Endodermal cell (in vitro differentiated cells): ENCODE results near the gene GALNT18. TPM values are rescaled to one million over a fixed set of nuclear protein-coding genes. Genes with fewer than 3 reads are reported as not detected.

Experiments used
- DNase-seq: peaks from one replicate; pipeline ENCODE4 v3.0.0-alpha.2; 2017
- H3K27ac ChIP-seq: 2 replicates; pipeline ENCODE4 v1.5.1; 2013; ENCODE audit warnings: mild to moderate bottlenecking, low read depth, low read length, moderate library complexity
- H3K27me3 ChIP-seq: 2 replicates; pipeline ENCODE4 v1.6.1; 2013; ENCODE audit warnings: mild to moderate bottlenecking, low read length, moderate library complexity; ENCODE audit not compliant: insufficient read depth, control insufficient read depth, poor library complexity, severe bottlenecking
- H3K36me3 ChIP-seq: 2 replicates; pipeline ENCODE4 v1.7.0; 2013; ENCODE audit warnings: mild to moderate bottlenecking, low read length, moderate library complexity; ENCODE audit not compliant: control insufficient read depth, insufficient read depth
- H3K4me1 ChIP-seq: one replicate; pipeline ENCODE4 v1.7.0; 2013; ENCODE audit warnings: low read length; ENCODE audit not compliant: control insufficient read depth, insufficient read depth
- H3K4me3 ChIP-seq: 2 replicates; pipeline ENCODE4 v1.5.1; 2013; ENCODE audit warnings: mild to moderate bottlenecking, low read length, moderate library complexity
- H3K9ac ChIP-seq: 2 replicates; pipeline ENCODE4 v1.6.1; 2013; ENCODE audit warnings: mild to moderate bottlenecking, low read length, moderate library complexity; ENCODE audit not compliant: poor library complexity, severe bottlenecking; ENCODE audit errors: extremely low read depth
- H3K9me3 ChIP-seq: 2 replicates; pipeline ENCODE4 v1.6.1; 2013; ENCODE audit warnings: mild to moderate bottlenecking, low read length, moderate library complexity; ENCODE audit not compliant: control insufficient read depth
- H3K27ac Mint-ChIP-seq: 2 replicates; pipeline ENCODE4 v1.8.0; 2020; ENCODE audit warnings: mixed read lengths
- H3K27me3 Mint-ChIP-seq: 2 replicates; pipeline ENCODE4 v1.8.0; 2021; ENCODE audit warnings: mild to moderate bottlenecking, mixed read lengths; ENCODE audit not compliant: insufficient read depth
- H3K36me3 Mint-ChIP-seq: 2 replicates; pipeline ENCODE4 v1.8.0; 2020; ENCODE audit warnings: low read depth, mixed read lengths
- H3K4me1 Mint-ChIP-seq: 2 replicates; pipeline ENCODE4 v1.8.0; 2020; ENCODE audit warnings: mixed read lengths
- H3K4me3 Mint-ChIP-seq: 2 replicates; pipeline ENCODE4 v1.8.0; 2020; ENCODE audit warnings: mild to moderate bottlenecking, moderate library complexity, mixed read lengths
- H3K9me3 Mint-ChIP-seq: 2 replicates; pipeline ENCODE4 v1.8.0; 2020; ENCODE audit warnings: mild to moderate bottlenecking, mixed read lengths
- CTCF ChIP-seq: fragments of 200-600 bp; sonication (generic); conservative IDR thresholded peaks from 2 replicates; pipeline ENCODE4 v1.5.0; 2021; ENCODE audit warnings: antibody characterized with exemption, mild to moderate bottlenecking
- WGBS, 2 experiments: methylation state at CpG; one replicate each; pipeline versions ENCODE4 v1.1.5 to v1.1.7; 2013; ENCODE audit warnings: missing lambda C conversion rate in 2 of 2, mixed read lengths in 1 of 2; ENCODE audit not compliant: insufficient coverage in 1 of 2, insufficient read length in 1 of 2; 5-methylcytosine and 5-hydroxymethylcytosine counted together
- total RNA-seq, 2 donors: library from RNA; stranded (reverse); fragmentation: NEBNext Ultra II Directional in 1 of 2; extraction: Animal tissue kit (Norgen Biotek cat#: 25700) in 1 of 2; gene quantifications; 2 replicates in 1 of 2; 3 replicates in 1 of 2; pipeline ENCODE4 v1.2.1, GENCODE V29; 2021

Gene GALNT18
- total RNA-seq, 2 donors from 2014 or later, result 5.1 to 9.9 TPM

- H3K4me3 Mint-ChIP-seq, result no peak overlapping the region
- no peak overlapping the region for H3K27ac ChIP-seq
- H3K4me3 ChIP-seq, result no peak overlapping the region
- no peak for TF ChIP-seq CTCF
- H3K27ac Mint-ChIP-seq, result no peak overlapping the region
- H3K9me3 Mint-ChIP-seq, result no peaks in the 10 kb centered on the region
- H3K27me3 Mint-ChIP-seq, result peaks cover 64% of the 10 kb centered on the region
- H3K9ac ChIP-seq, result no peak overlapping the region
- H3K9me3 ChIP-seq, result no peaks in the 10 kb centered on the region
- peaks cover 3% of the 10 kb centered on the region for H3K4me1 ChIP-seq
- no peak for DNase-seq
- H3K36me3 ChIP-seq, result no peaks in the 10 kb centered on the region
- peaks cover 9% of the 10 kb centered on the region for H3K4me1 Mint-ChIP-seq
- H3K36me3 Mint-ChIP-seq, result no peaks in the 10 kb centered on the region
- H3K27me3 ChIP-seq, result peaks cover 35% of the 10 kb centered on the region
Observed at GRCh38 chr11:11394241-11394640, 227.6 kb downstream of the GALNT18 start.

GRCh38 chr11:11391796-11392463 is 229.9 kb downstream of the GALNT18 start:
- Mint-ChIP-seq H3K36me3 (no peaks in the 10 kb centered on the region), H3K27me3 (peaks cover 62% of the 10 kb centered on the region), H3K4me1 (peaks cover 23% of the 10 kb centered on the region), H3K9me3 (no peaks in the 10 kb centered on the region), H3K4me3 (no peak overlapping the region), H3K27ac (no peak overlapping the region)
- Histone ChIP-seq H3K9ac (no peak overlapping the region), H3K4me3 (no peak overlapping the region), H3K36me3 (no peaks in the 10 kb centered on the region), H3K9me3 (no peaks in the 10 kb centered on the region), H3K27ac (no peak overlapping the region), H3K27me3 (peaks cover 40% of the 10 kb centered on the region), H3K4me1 (peaks cover 6% of the 10 kb centered on the region)
- 91 to 93% methylated on average over 12 to 13 of the region's 13 CpGs for WGBS, 2 experiments
- no peak for DNase-seq
- no peak for TF ChIP-seq CTCF

GRCh38 chr11:11391169-11391568 is 230.6 kb downstream of the GALNT18 start:
- Mint-ChIP-seq H3K36me3 (no peaks in the 10 kb centered on the region), H3K9me3 (no peaks in the 10 kb centered on the region), H3K27me3 (peaks cover 63% of the 10 kb centered on the region), H3K4me3 (no peak overlapping the region), H3K27ac (no peak overlapping the region), H3K4me1 (peaks cover 22% of the 10 kb centered on the region)
- no peak for DNase-seq
- no peaks in the 10 kb centered on the region for H3K36me3 ChIP-seq
- no peak overlapping the region for H3K4me3 ChIP-seq
- peaks cover 38% of the 10 kb centered on the region for H3K27me3 ChIP-seq
- no peaks in the 10 kb centered on the region for H3K9me3 ChIP-seq
- no peak overlapping the region for H3K27ac ChIP-seq
- H3K4me1 ChIP-seq, result peaks cover 6% of the 10 kb centered on the region
- TF ChIP-seq CTCF, result no peak
- no peak overlapping the region for H3K9ac ChIP-seq
